GM18517 (cell line): ENCODE data around the gene SIPA1L2.

Experiments
- ATAC-seq: cut with Tn5 transposase; IDR thresholded peaks from one replicate; pipeline ENCODE4 v1.9.1; 2021; ENCODE audit warnings: mild to moderate bottlenecking, moderate library complexity; ENCODE audit not compliant: unreplicated experiment

The SIPA1L2 gene

GRCh38 chr1:232630047-232630893 is at the start of gene SIPA1L2:
Gene SIPA1L2 (minus strand): TSS chr1:232630133. CDS start chr1:232515339, 114,794 bp downstream.
- peak; percentile 95 for ATAC-seq

GRCh38 chr1:232678185-232678886 is 48.4 kb upstream of the SIPA1L2 start:
- ATAC-seq, result no peak

GRCh38 chr1:232676307-232676706 is 46.4 kb upstream of the SIPA1L2 start:
- ATAC-seq, result no peak

- no peak for ATAC-seq
Observed at GRCh38 chr1:232675898-232676297, 46.0 kb upstream of the SIPA1L2 start.

GRCh38 chr1:232675260-232675659 is 45.3 kb upstream of the SIPA1L2 start:
- no peak for ATAC-seq

GRCh38 chr1:232673256-232673655 is 43.3 kb upstream of the SIPA1L2 start:
- no peak for ATAC-seq

- no peak for ATAC-seq
Observed at GRCh38 chr1:232669981-232670747, 40.2 kb upstream of the SIPA1L2 start.

GRCh38 chr1:232667778-232668165 is 37.8 kb upstream of the SIPA1L2 start:
- no peak for ATAC-seq

GRCh38 chr1:232667094-232667777 is 37.3 kb upstream of the SIPA1L2 start:
- ATAC-seq, result no peak

- ATAC-seq, result no peak
Observed at GRCh38 chr1:232664844-232665777, 35.2 kb upstream of the SIPA1L2 start.

GRCh38 chr1:232662910-232663309 is 33.0 kb upstream of the SIPA1L2 start:
- no peak for ATAC-seq

GRCh38 chr1:232658386-232658785 is 28.5 kb upstream of the SIPA1L2 start:
- no peak for ATAC-seq

- ATAC-seq, result no peak
Observed at GRCh38 chr1:232657426-232658005, 27.6 kb upstream of the SIPA1L2 start.

- no peak for ATAC-seq
Observed at GRCh38 chr1:232655746-232656085, 25.8 kb upstream of the SIPA1L2 start.

GRCh38 chr1:232655028-232655745 is 25.3 kb upstream of the SIPA1L2 start:
- peak; percentile 75 for ATAC-seq

GRCh38 chr1:232653789-232654188 is 23.9 kb upstream of the SIPA1L2 start:
- ATAC-seq, result no peak

- no peak for ATAC-seq
Observed at GRCh38 chr1:232650845-232651244, 20.9 kb upstream of the SIPA1L2 start.

- ATAC-seq, result no peak
Observed at GRCh38 chr1:232650418-232650817, 20.5 kb upstream of the SIPA1L2 start.

- no peak for ATAC-seq
Observed at GRCh38 chr1:232648316-232648715, 18.4 kb upstream of the SIPA1L2 start.
